HG03378 (cell line): ENCODE results near the gene PITPNM3.
"Not testable (repeated sequence)": the region's sequence is repeated elsewhere in the genome, so short reads cannot be mapped to it uniquely, and the experiment has no call there.

ENCODE experiments used
- ATAC-seq: cut with Tn5 transposase; IDR thresholded peaks from one replicate; pipeline ENCODE4 v1.9.1; 2021; ENCODE audit warnings: mild to moderate bottlenecking, moderate library complexity; ENCODE audit not compliant: unreplicated experiment

PITPNM3 gene

GRCh38 chr17:6482796-6483195 is 73.6 kb downstream of the PITPNM3 start:
- not testable (repeated sequence) for ATAC-seq

DNA sequence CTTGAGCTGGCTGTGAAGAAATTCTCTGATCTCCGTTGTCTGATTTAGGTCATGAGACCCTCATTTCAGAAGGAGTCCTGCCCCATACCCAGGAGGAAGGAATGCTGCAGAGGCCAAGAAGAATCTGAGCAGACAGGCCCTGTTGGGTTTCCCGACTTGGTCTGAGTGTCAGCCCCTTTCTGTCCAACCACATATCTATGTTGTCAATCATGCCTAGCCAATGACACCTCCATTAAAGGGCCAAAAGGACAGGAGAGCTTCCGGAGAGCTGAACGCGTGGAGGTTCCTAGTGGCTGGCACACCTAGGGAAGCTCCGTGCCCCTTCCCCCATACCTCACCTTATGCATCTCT is 74.3 kb downstream of the PITPNM3 start:
- no peak for ATAC-seq

- ATAC-seq = no peak
Observed at GRCh38 chr17:6480303-6480675, 76.1 kb downstream of the PITPNM3 start.

GRCh38 chr17:6479622-6480302 is 76.6 kb downstream of the PITPNM3 start:
- no peak for ATAC-seq

DNA sequence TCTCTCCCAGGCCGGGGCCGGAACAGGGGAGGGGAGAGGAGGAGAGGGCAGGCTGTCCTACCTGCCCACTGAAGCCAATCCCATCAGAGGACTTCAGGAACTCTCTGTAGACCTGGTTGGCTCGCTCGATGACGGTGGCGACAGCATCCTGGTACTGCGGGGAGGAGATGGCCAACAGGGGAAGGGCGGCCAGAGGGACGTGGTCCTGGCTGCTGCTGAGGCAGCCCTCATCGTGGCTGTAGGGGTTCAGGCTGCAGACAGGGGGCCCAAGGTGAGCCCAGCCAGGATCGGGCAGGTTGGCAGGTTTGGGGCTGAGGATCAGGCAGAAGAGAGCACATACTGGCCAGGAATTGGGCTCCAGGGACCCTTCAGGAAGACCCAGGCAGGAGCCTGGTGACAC is 77.9 kb downstream of the PITPNM3 start:
- ATAC-seq = no peak

- ATAC-seq = no peak
Observed at GRCh38 chr17:6477831-6478383, 78.4 kb downstream of the PITPNM3 start.

DNA sequence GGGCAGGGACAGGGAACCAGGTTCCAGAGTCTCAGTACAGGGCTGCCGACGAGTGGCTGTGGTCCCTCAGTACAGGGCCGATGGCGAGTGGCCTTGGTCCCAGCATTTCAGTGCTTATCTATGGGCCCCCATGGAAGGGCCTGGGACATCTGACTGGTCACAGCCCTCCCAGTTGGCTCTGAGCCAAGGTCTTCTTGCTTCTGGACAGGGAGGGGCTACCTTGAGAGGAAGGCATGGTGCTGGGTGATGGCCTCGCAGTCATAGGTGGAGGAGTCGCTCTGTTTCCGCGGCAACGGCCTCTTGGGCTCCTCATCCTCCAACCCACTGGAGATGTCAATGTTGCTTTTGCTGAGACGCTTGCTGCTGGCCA is 79.6 kb downstream of the PITPNM3 start:
- ATAC-seq = no peak

DNA sequence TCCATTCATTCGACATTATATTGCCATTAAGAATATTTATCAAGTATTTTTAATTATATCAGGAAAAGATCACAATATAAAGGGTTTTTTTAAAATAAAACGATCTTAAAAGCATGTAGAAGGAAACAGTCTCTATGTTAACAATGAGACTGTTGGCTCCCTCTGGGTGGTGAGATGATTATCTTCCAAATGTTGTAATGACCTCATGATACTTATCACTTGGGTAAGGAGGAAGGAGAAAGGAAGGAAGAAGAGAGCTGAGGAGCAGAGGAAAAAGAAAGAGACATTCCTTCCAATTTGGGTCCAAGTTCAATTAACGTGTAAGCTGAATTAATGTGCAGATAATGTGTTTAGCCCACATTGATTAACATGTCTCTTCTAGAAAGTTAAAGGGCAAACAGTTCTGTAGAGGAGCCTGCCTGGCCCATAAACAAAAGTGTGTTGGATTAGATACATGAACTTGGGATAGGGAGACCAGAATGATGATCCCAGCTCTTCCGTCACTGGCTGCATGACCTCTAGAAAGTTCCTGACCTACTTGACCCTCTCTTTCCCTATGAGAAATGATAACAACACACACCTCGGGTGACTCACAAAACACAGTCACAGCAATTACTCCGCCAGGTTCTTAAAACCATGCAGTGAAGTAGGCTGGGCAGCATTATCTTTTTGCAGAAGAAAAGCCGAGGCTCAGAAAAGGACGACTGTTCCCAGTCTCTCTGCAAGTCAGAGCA is 80.1 kb downstream of the PITPNM3 start:
- no peak for ATAC-seq

- ATAC-seq = no peak
Observed at GRCh38 chr17:6475411-6475810, 80.9 kb downstream of the PITPNM3 start.

GRCh38 chr17:6474906-6475305 is 81.4 kb downstream of the PITPNM3 start:
- ATAC-seq = no peak

DNA sequence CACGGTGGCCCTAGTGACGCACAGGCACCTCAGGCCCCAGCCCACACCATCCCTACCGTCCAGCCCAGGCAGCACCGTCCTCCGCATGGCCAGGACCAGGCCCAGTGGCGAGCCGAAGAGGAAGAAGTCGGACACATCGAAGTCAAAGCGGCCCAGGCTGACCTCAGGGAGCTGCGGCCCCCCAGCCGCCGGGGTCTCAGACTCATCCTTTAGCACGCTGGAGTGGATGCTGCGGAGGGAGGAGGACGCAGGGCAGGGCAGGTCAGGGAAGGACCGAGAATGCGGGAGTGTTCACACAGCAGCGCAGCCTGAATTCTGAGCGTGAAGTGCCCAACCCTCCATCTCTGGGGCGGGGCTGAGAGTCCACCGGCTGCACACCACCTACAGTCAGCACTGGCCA is 82.0 kb downstream of the PITPNM3 start:
- no peak for ATAC-seq

GRCh38 chr17:6473128-6473767 is 83.1 kb downstream of the PITPNM3 start:
- no peak for ATAC-seq

GRCh38 chr17:6472517-6472916 is 83.8 kb downstream of the PITPNM3 start:
- no peak for ATAC-seq

DNA sequence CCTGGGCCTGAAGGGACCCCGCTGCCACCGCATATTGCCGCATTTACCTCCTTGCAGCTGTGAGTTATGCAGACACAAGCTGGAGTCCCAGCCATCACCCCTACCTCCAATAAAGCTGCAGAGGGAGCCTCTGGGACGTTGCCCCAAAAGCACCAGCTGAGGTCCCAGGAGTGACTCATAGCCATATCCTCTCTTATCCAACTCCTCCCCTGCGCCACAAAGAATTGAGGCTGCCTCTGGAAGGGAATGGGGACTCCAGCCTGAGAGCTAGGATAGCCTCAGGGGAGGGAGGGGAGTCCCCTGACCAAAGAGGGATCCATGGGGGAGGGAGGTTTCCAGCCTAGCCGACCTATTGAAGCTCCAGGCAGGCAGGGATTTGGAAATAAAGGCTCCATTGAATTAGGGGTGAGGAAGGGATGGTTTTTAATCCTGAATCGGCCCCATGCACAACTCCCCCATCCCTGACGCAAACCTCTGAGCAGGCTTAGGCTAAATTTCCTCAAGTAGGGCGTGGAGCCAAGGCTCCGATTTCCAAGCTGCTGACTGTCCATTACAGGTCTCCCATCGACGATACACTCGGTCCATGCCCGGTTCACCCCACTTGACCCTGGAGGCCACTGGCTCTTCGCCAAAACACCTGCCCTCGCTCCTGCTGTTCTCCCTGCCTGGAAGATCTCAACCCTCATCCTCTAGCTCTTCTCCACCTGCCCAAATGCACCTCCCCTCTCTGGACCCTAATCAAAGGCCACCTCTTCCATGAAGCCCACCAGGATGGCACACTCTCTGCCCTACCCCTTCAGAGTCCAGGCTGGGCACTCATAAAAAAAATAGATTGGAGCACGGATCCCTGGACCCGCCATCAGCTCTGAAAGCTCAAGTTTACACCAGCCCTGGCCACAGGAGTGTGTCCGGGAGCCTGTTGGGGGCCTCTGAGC is 84.6 kb downstream of the PITPNM3 start:
- no peak for ATAC-seq

DNA sequence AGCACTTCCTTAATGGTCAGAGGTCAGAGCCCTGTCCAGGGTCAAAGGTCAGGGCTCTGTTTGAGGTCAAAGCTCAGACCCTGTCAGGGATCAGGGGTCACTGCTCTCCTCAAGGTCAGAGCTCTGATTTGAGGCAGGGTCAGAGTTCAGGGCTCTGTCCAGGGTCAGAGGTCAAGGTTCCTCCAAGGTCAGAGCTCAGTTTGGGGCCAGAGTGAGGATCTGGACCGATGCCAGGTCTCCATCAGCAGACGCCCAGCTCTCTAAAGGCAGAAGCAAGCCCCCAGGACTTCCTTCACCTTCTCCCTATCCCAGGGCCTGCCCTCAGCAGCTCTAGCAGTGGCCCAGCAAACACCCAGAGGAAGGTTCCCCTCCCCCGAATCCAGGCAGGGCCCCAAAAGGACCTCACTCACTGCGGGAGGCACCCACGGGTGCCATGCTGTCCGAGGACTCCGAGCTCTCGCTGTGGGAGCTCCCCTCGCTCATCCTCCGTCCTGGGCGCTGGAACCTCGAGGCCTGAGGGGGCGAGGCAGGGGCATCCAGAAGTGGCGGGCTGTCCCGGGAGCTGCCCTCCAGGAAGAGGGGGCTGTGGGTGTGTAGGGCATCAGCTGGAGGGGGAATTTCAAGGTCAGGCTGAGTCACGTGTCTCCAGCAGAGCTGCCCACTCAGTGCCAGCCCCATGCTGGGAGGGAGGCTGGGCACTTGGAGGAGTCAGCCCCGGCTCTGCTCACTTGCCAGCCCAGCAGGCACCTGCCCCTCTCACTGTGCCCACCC is 85.4 kb downstream of the PITPNM3 start:
- no peak for ATAC-seq

DNA sequence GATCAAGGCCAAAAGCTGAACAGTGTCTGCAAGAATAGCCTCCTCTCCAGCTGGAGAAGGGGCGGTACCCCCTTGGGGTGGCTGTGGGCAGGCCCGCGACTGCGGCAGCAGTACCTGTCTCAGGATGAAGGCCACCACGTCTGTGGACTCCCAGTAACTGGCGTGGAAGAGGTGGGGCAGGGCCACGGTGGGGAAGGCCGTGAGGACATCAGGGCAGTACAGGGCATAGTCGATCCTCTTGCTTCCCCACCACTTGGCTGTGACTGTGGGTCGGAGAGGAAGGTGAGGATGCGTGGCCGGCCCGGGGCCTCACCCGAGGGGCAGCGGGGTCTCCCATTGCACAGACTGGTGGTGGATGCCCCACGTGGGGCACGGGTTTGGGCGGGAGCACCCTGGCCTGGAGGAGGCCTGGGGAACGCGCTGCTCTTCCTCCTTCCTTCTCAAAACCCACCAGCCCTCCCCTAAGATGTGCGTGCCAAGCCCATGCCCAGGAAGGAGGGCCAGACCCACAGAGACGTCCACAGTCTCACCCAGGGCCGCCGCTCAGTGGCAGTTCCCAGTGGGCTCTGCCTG is 86.1 kb downstream of the PITPNM3 start:
- no peak for ATAC-seq

- no peak for ATAC-seq
Observed at GRCh38 chr17:6468051-6468790, 88.1 kb downstream of the PITPNM3 start.

DNA sequence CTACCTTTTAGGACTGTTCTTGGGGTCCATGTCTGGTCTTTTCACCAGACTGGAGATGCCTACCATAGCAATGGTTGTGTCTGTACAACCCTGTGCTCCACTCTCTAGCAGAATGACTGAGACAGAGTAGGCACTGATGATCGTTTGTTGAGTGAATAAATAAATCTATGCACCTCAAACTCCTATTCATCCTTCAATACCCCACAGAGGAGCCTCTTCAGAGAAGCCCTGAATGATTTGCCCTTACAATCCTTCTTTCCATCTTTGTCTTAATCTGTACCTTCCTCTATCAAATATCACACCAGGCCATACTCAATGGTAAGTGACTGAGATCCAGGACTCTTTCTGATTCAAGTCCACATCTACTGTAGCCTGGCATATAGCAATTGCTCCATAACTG is 88.8 kb downstream of the PITPNM3 start:
- no peak for ATAC-seq
